Large intestine (tissue), 3 donors: ENCODE data around the gene LRRC28. TPM values are rescaled to one million over a fixed set of nuclear protein-coding genes. Genes with fewer than 3 reads are reported as not detected.

Experiments
- DNase-seq, 2 donors: peaks; one replicate each; pipeline versions ENCODE4 v3.0.0 to v3.0.0-alpha.2; 2013
- H3K27ac ChIP-seq: one replicate; pipeline ENCODE4 v1.5.1; 2013; ENCODE audit warnings: low read length
- H3K27me3 ChIP-seq: 2 replicates; pipeline ENCODE4 v1.6.1; 2013; ENCODE audit warnings: low read length; ENCODE audit not compliant: control insufficient read depth, insufficient read depth
- H3K36me3 ChIP-seq: 2 replicates; pipeline ENCODE4 v1.6.1; 2013; ENCODE audit warnings: low read length; ENCODE audit not compliant: control insufficient read depth, insufficient read depth
- H3K4me1 ChIP-seq: one replicate; pipeline ENCODE4 v1.6.1; 2013; ENCODE audit warnings: low read length; ENCODE audit not compliant: control insufficient read depth, insufficient read depth
- H3K4me3 ChIP-seq: one replicate; pipeline ENCODE4 v1.5.1; 2013; ENCODE audit warnings: low read length
- H3K9me3 ChIP-seq: one replicate; pipeline ENCODE4 v1.6.1; 2013; ENCODE audit warnings: mild to moderate bottlenecking, low read depth, low read length, moderate library complexity; ENCODE audit not compliant: control insufficient read depth
- WGBS: methylation state at CpG from one replicate; pipeline ENCODE4 v1.1.5; 2013; ENCODE audit warnings: low lambda C conversion rate; ENCODE audit not compliant: insufficient coverage; 5-methylcytosine and 5-hydroxymethylcytosine counted together
- polyA plus RNA-seq: library from polyadenylated mRNA; unstranded; fragments of 120-200 nt; gene quantifications from one replicate; pipeline ENCODE4 v1.2.1, GENCODE V29; 2013

Gene LRRC28
- polyA plus RNA-seq, 1 donor, result 40.4 TPM

GRCh38 chr15:99350408-99350807 lies 99.1 kb downstream of the LRRC28 start:
- H3K36me3 ChIP-seq, result peaks cover 21% of the 10 kb centered on the region
- no peaks in the 10 kb centered on the region for H3K27me3 ChIP-seq
- no peak for DNase-seq
- no peak overlapping the region for H3K4me3 ChIP-seq
- WGBS, result 82% methylated on average over 2 of the region's 3 CpGs
- no peaks in the 10 kb centered on the region for H3K9me3 ChIP-seq
- H3K4me1 ChIP-seq, result no peaks in the 10 kb centered on the region
- no peak overlapping the region for H3K27ac ChIP-seq

- H3K36me3 ChIP-seq, result peaks cover 28% of the 10 kb centered on the region
- 100% methylated on average over 1 of the region's 2 CpGs for WGBS
- no peak overlapping the region for H3K27ac ChIP-seq
- no peak overlapping the region for H3K4me3 ChIP-seq
- H3K9me3 ChIP-seq, result no peaks in the 10 kb centered on the region
- DNase-seq, result no peak
- no peaks in the 10 kb centered on the region for H3K4me1 ChIP-seq
- H3K27me3 ChIP-seq, result no peaks in the 10 kb centered on the region
Observed at GRCh38 chr15:99359769-99360168, 108.5 kb downstream of the LRRC28 start.

GRCh38 chr15:99361545-99362185 lies 110.4 kb downstream of the LRRC28 start:
- 69% methylated on average over 5 of the region's 13 CpGs for WGBS
- no peaks in the 10 kb centered on the region for H3K27me3 ChIP-seq

GRCh38 chr15:99365242-99365641 lies 114.0 kb downstream of the LRRC28 start:
- Histone ChIP-seq H3K9me3 (no peaks in the 10 kb centered on the region), H3K4me3 (no peak overlapping the region), H3K4me1 (no peaks in the 10 kb centered on the region), H3K27ac (no peak overlapping the region), H3K27me3 (no peaks in the 10 kb centered on the region), H3K36me3 (peaks cover 43% of the 10 kb centered on the region)
- no peak for DNase-seq
- no CpG with 5 or more reads among the region's 1 CpG for WGBS

More at GRCh38 chr15:99361545-99362185, 110.4 kb downstream of the LRRC28 start:
- Histone ChIP-seq H3K9me3 (no peaks in the 10 kb centered on the region), H3K4me1 (no peaks in the 10 kb centered on the region), H3K36me3 (peaks cover 29% of the 10 kb centered on the region), H3K4me3 (no peak overlapping the region), H3K27ac (no peak overlapping the region)
- no peak for DNase-seq

- H3K9me3 ChIP-seq, result no peaks in the 10 kb centered on the region
- no peaks in the 10 kb centered on the region for H3K4me1 ChIP-seq
- 100% methylated on average over 1 of the region's 1 CpG for WGBS
- H3K27me3 ChIP-seq, result no peaks in the 10 kb centered on the region
- peaks cover 43% of the 10 kb centered on the region for H3K36me3 ChIP-seq
- H3K27ac ChIP-seq, result no peak overlapping the region
- H3K4me3 ChIP-seq, result no peak overlapping the region
- DNase-seq, result no peak
Observed at GRCh38 chr15:99366013-99366412, 114.7 kb downstream of the LRRC28 start.

GRCh38 chr15:99368743-99369142 lies 117.5 kb downstream of the LRRC28 start:
- no peaks in the 10 kb centered on the region for H3K27me3 ChIP-seq
- no peaks in the 10 kb centered on the region for H3K9me3 ChIP-seq
- H3K36me3 ChIP-seq, result peaks cover 34% of the 10 kb centered on the region
- no peaks in the 10 kb centered on the region for H3K4me1 ChIP-seq
- no peak overlapping the region for H3K4me3 ChIP-seq
- H3K27ac ChIP-seq, result no peak overlapping the region
- DNase-seq, result no peak

GRCh38 chr15:99369196-99369595 lies 117.9 kb downstream of the LRRC28 start:
- Histone ChIP-seq H3K27me3 (no peaks in the 10 kb centered on the region), H3K4me1 (no peaks in the 10 kb centered on the region), H3K36me3 (peaks cover 31% of the 10 kb centered on the region), H3K9me3 (no peaks in the 10 kb centered on the region), H3K4me3 (no peak overlapping the region), H3K27ac (no peak overlapping the region)
- no CpG with 5 or more reads among the region's 5 CpGs for WGBS
- no peak for DNase-seq

- no peak overlapping the region for H3K4me3 ChIP-seq
- no CpG with 5 or more reads among the region's 4 CpGs for WGBS
- no peak for DNase-seq
- H3K27ac ChIP-seq, result no peak overlapping the region
- H3K9me3 ChIP-seq, result no peaks in the 10 kb centered on the region
- H3K36me3 ChIP-seq, result peaks cover 25% of the 10 kb centered on the region
- no peaks in the 10 kb centered on the region for H3K27me3 ChIP-seq
- H3K4me1 ChIP-seq, result no peaks in the 10 kb centered on the region
Observed at GRCh38 chr15:99371180-99372103, 120.2 kb downstream of the LRRC28 start.

GRCh38 chr15:99385005-99385669 lies 133.9 kb downstream of the LRRC28 start:
- peaks cover 17% of the 10 kb centered on the region for H3K36me3 ChIP-seq
- no peaks in the 10 kb centered on the region for H3K9me3 ChIP-seq
- H3K4me1 ChIP-seq, result peaks cover 12% of the 10 kb centered on the region
- H3K27ac ChIP-seq, result no peak overlapping the region
- DNase-seq, result peak in 1 of 2 donors; percentile 38
- no peak overlapping the region for H3K4me3 ChIP-seq
- WGBS, result no CpG with 5 or more reads among the region's 6 CpGs
- no peaks in the 10 kb centered on the region for H3K27me3 ChIP-seq

- Histone ChIP-seq H3K27me3 (no peaks in the 10 kb centered on the region), H3K36me3 (peaks cover 17% of the 10 kb centered on the region), H3K4me1 (peaks cover 12% of the 10 kb centered on the region), H3K27ac (peak overlapping the region; percentile 36), H3K9me3 (no peaks in the 10 kb centered on the region), H3K4me3 (no peak overlapping the region)
- peak; percentile 60 to 78 for DNase-seq
- no CpG with 5 or more reads among the region's 3 CpGs for WGBS
Observed at GRCh38 chr15:99385865-99386264, 134.6 kb downstream of the LRRC28 start.
